Loucy (cell line): Measurements from ENCODE around the gene PRR15.

Experiments used
- H2AFZ ChIP-seq: fragments of 200-600 bp; sonication (generic); 2 replicates; pipeline ENCODE4 v1.6.0; 2016; ENCODE audit warnings: antibody characterized with exemption, mild to moderate bottlenecking, low read length, moderate library complexity
- H3F3A ChIP-seq: fragments of 200-600 bp; 2 replicates; pipeline ENCODE4 v1.6.0; 2016; ENCODE audit warnings: antibody characterized with exemption, low read depth, mild to moderate bottlenecking
- H3K27me3 ChIP-seq: fragments of 200-600 bp; sonication (generic); 2 replicates; pipeline ENCODE4 v1.6.1; 2014; ENCODE audit warnings: low read length, mild to moderate bottlenecking; ENCODE audit not compliant: insufficient read depth, poor library complexity, severe bottlenecking
- H3K36me3 ChIP-seq: fragments of 200-600 bp; sonication (generic); 2 replicates; pipeline ENCODE4 v1.6.1; 2016; ENCODE audit warnings: low read length; ENCODE audit not compliant: insufficient read depth
- H3K4me1 ChIP-seq: fragments of 200-600 bp; sonication (generic); 2 replicates; pipeline ENCODE4 v1.5.1; 2014; ENCODE audit warnings: low read length, mild to moderate bottlenecking; ENCODE audit not compliant: insufficient read depth, poor library complexity, severe bottlenecking
- H3K4me2 ChIP-seq: fragments of 200-600 bp; sonication (generic); 2 replicates; pipeline ENCODE4 v1.6.0; 2014; ENCODE audit warnings: antibody characterized with exemption, low read length, low read depth, mild to moderate bottlenecking; ENCODE audit not compliant: poor library complexity, severe bottlenecking
- H3K4me3 ChIP-seq: fragments of 200-600 bp; sonication (generic); 2 replicates; pipeline ENCODE4 v1.5.1; 2014; ENCODE audit warnings: low read length, mild to moderate bottlenecking, mixed read lengths; ENCODE audit not compliant: poor library complexity, severe bottlenecking
- H3K79me2 ChIP-seq: fragments of 200-600 bp; sonication (generic); 2 replicates; pipeline ENCODE4 v1.6.1; 2014; ENCODE audit warnings: low read length; ENCODE audit not compliant: insufficient read depth
- H3K9ac ChIP-seq: fragments of 200-600 bp; sonication (generic); 2 replicates; pipeline ENCODE4 v1.6.0; 2014; ENCODE audit warnings: mild to moderate bottlenecking, low read depth, low read length, moderate library complexity; ENCODE audit not compliant: poor library complexity, severe bottlenecking
- H3K9me2 ChIP-seq: fragments of 200-600 bp; sonication (generic); replicated peaks from 2 replicates; pipeline ENCODE4 v1.6.1; 2016; ENCODE audit warnings: low read depth, low read length, mixed read lengths
- H3K9me3 ChIP-seq: fragments of 200-600 bp; sonication (generic); 2 replicates; pipeline ENCODE4 v1.6.1; 2014; ENCODE audit warnings: mild to moderate bottlenecking, antibody characterized with exemption, low read length, low read depth; ENCODE audit not compliant: insufficient read depth
- H4K20me1 ChIP-seq: fragments of 200-600 bp; sonication (generic); 2 replicates; pipeline ENCODE4 v1.6.0; 2014; ENCODE audit warnings: antibody characterized with exemption, low read length, mild to moderate bottlenecking; ENCODE audit not compliant: insufficient read depth, poor library complexity, severe bottlenecking
- CTCF ChIP-seq: fragments of 200-600 bp; sonication (generic); conservative IDR thresholded peaks from 2 replicates; pipeline ENCODE4 v1.5.1; 2014; ENCODE audit warnings: mild to moderate bottlenecking, antibody characterized with exemption, low read length
- EZH2phosphoT487 ChIP-seq: fragments of 200-600 bp; IDR thresholded peaks from 2 replicates; pipeline ENCODE4 v1.6.1; 2018; ENCODE audit warnings: antibody characterized with exemption, mild to moderate bottlenecking, moderate library complexity, borderline replicate concordance

PRR15 gene

GRCh38 chr7:29552392-29552791, 11.2 kb upstream of the PRR15 start:
- no peak overlapping the region for H3K4me2 ChIP-seq
- H3K36me3 ChIP-seq = no peaks in the 10 kb centered on the region
- H3K9me3 ChIP-seq = no peaks in the 10 kb centered on the region
- no peaks in the 10 kb centered on the region for H3K27me3 ChIP-seq
- no peaks in the 10 kb centered on the region for H3K79me2 ChIP-seq
- no peak overlapping the region for H2AFZ ChIP-seq
- no peak overlapping the region for H3K4me3 ChIP-seq
- TF ChIP-seq EZH2phosphoT487 (no peak), CTCF (no peak)
- H3K9ac ChIP-seq = no peak overlapping the region
- H3F3A ChIP-seq = no peaks in the 10 kb centered on the region
- no peaks in the 10 kb centered on the region for H4K20me1 ChIP-seq
- H3K9me2 ChIP-seq = no peaks in the 10 kb centered on the region
- peaks cover 10% of the 10 kb centered on the region for H3K4me1 ChIP-seq

GRCh38 chr7:29555061-29555460, 8.6 kb upstream of the PRR15 start:
- no peaks in the 10 kb centered on the region for H4K20me1 ChIP-seq
- TF ChIP-seq EZH2phosphoT487 = no peak
- no peak for TF ChIP-seq CTCF
- H3K9ac ChIP-seq = no peak overlapping the region
- no peak overlapping the region for H2AFZ ChIP-seq
- no peaks in the 10 kb centered on the region for H3K79me2 ChIP-seq
- no peak overlapping the region for H3K4me3 ChIP-seq
- H3K4me1 ChIP-seq = peaks cover 10% of the 10 kb centered on the region
- H3K27me3 ChIP-seq = no peaks in the 10 kb centered on the region
- no peak overlapping the region for H3K4me2 ChIP-seq
- no peaks in the 10 kb centered on the region for H3K36me3 ChIP-seq
- H3F3A ChIP-seq = no peaks in the 10 kb centered on the region
- no peaks in the 10 kb centered on the region for H3K9me3 ChIP-seq
- H3K9me2 ChIP-seq = no peaks in the 10 kb centered on the region

- H4K20me1 ChIP-seq = no peaks in the 10 kb centered on the region
- H3F3A ChIP-seq = no peaks in the 10 kb centered on the region
- H2AFZ ChIP-seq = no peak overlapping the region
- no peaks in the 10 kb centered on the region for H3K27me3 ChIP-seq
- no peaks in the 10 kb centered on the region for H3K9me3 ChIP-seq
- H3K36me3 ChIP-seq = no peaks in the 10 kb centered on the region
- no peaks in the 10 kb centered on the region for H3K79me2 ChIP-seq
- H3K4me1 ChIP-seq = peaks cover 10% of the 10 kb centered on the region
- H3K9me2 ChIP-seq = no peaks in the 10 kb centered on the region
- no peak overlapping the region for H3K4me2 ChIP-seq
- no peak overlapping the region for H3K9ac ChIP-seq
- TF ChIP-seq EZH2phosphoT487 = no peak
- peak; percentile 58 for TF ChIP-seq CTCF
- no peak overlapping the region for H3K4me3 ChIP-seq
Measured at GRCh38 chr7:29556405-29557195, 7.0 kb upstream of the PRR15 start.
